ENCODE results near the gene SYT7.
A peak's percentile ranks its signal among the peaks of the same experiment; 100 is the strongest.

SYT7 gene

GRCh38 chr11:61599968-61600710, 19.3 kb upstream of the SYT7 start:
- no peak for DNase-seq
- TF ChIP-seq POLR2A (IDR thresholded peaks at IDR 0.05; ENCODE audit: low read length) (no peak), GATA1 (IDR thresholded peaks at IDR 0.05; ENCODE audit: low read depth, low read length) (no peak)

- DNase-seq, result no peak
- no peak for TF ChIP-seq GATA1 (IDR thresholded peaks at IDR 0.05; ENCODE audit: low read depth, low read length)
- TF ChIP-seq POLR2A (IDR thresholded peaks at IDR 0.05; ENCODE audit: low read length), result no peak
Measured at GRCh38 chr11:61598886-61599868, 18.3 kb upstream of the SYT7 start.

GRCh38 chr11:61598374-61598773, 17.5 kb upstream of the SYT7 start:
- TF ChIP-seq GATA1 (IDR thresholded peaks at IDR 0.05; ENCODE audit: low read depth, low read length) (no peak), POLR2A (IDR thresholded peaks at IDR 0.05; ENCODE audit: low read length) (no peak)

GRCh38 chr11:61596990-61597389, 16.1 kb upstream of the SYT7 start:
- no peak for DNase-seq
- TF ChIP-seq POLR2A (IDR thresholded peaks at IDR 0.05; ENCODE audit: low read length), result no peak

More at GRCh38 chr11:61598374-61598773, 17.5 kb upstream of the SYT7 start:
- DNase-seq, result no peak

- no peak for DNase-seq
- no peak for TF ChIP-seq GATA1 (IDR thresholded peaks at IDR 0.05; ENCODE audit: low read depth, low read length)
Measured at GRCh38 chr11:61596542-61596941, 15.7 kb upstream of the SYT7 start.

GRCh38 chr11:61594907-61595257, 14.0 kb upstream of the SYT7 start:
- no peak for DNase-seq
- no peak for TF ChIP-seq GATA1 (IDR thresholded peaks at IDR 0.05; ENCODE audit: low read depth, low read length)
- TF ChIP-seq POLR2A (IDR thresholded peaks at IDR 0.05; ENCODE audit: low read length), result no peak

- DNase-seq, result no peak
- TF ChIP-seq GATA1 (IDR thresholded peaks at IDR 0.05; ENCODE audit: low read depth, low read length), result no peak
Measured at GRCh38 chr11:61593151-61593550, 12.3 kb upstream of the SYT7 start.

- DNase-seq, result no peak
- TF ChIP-seq GATA1 (IDR thresholded peaks at IDR 0.05; ENCODE audit: low read depth, low read length), result no peak
- no peak for TF ChIP-seq POLR2A (IDR thresholded peaks at IDR 0.05; ENCODE audit: low read length)
Measured at GRCh38 chr11:61592176-61592575, 11.3 kb upstream of the SYT7 start.

- no peak for TF ChIP-seq POLR2A (IDR thresholded peaks at IDR 0.05; ENCODE audit: low read length)
- no peak for TF ChIP-seq GATA1 (IDR thresholded peaks at IDR 0.05; ENCODE audit: low read depth, low read length)
- DNase-seq, result no peak
Measured at GRCh38 chr11:61589961-61590360, 9.1 kb upstream of the SYT7 start.

GRCh38 chr11:61588728-61589191, 7.9 kb upstream of the SYT7 start:
- TF ChIP-seq GATA1 (IDR thresholded peaks at IDR 0.05; ENCODE audit: low read depth, low read length) (no peak), POLR2A (IDR thresholded peaks at IDR 0.05; ENCODE audit: low read length) (no peak)
- no peak for DNase-seq

- DNase-seq, result peak; percentile 20 to 27
- no peak for TF ChIP-seq GATA1 (IDR thresholded peaks at IDR 0.05; ENCODE audit: low read depth, low read length)
- TF ChIP-seq POLR2A (IDR thresholded peaks at IDR 0.05; ENCODE audit: low read length), result no peak
Measured at GRCh38 chr11:61587951-61588727, 7.3 kb upstream of the SYT7 start.

- no peak for DNase-seq
- TF ChIP-seq GATA1 (IDR thresholded peaks at IDR 0.05; ENCODE audit: low read depth, low read length) (no peak), POLR2A (IDR thresholded peaks at IDR 0.05; ENCODE audit: low read length) (no peak)
Measured at GRCh38 chr11:61587541-61587941, 6.7 kb upstream of the SYT7 start.

GRCh38 chr11:61586792-61587430, 6.0 kb upstream of the SYT7 start:
- no peak for TF ChIP-seq GATA1 (IDR thresholded peaks at IDR 0.05; ENCODE audit: low read depth, low read length)
- no peak for TF ChIP-seq POLR2A (IDR thresholded peaks at IDR 0.05; ENCODE audit: low read length)
- no peak for DNase-seq
